Astrocyte of the spinal cord (primary cell): ENCODE results near the gene CDHR2.

Source experiments
- DNase-seq: peaks from one replicate; pipeline ENCODE4 v3.0.0; 2011; ENCODE audit warnings: low read depth, low spot score
- H3K4me3 ChIP-seq: 2 replicates; pipeline ENCODE4 v1.5.1; 2011; ENCODE audit warnings: low read depth, mild to moderate bottlenecking, low read length, moderate library complexity
- CTCF ChIP-seq: IDR thresholded peaks from 2 replicates; pipeline ENCODE4 v1.5.1; 2012; ENCODE audit warnings: low read depth, mild to moderate bottlenecking, low read length, inconsistent platforms
- in situ Hi-C: cut with HindIII; loops from 2 replicates; pipeline ENCODE4 v1.10.0; 2017; ENCODE audit warnings: low sequenced_read_pairs

The CDHR2 gene

GRCh38 chr5:176521699-176522263 is 27.4 kb upstream of the CDHR2 start:
- in situ Hi-C loops, result no loop called here
- no peak overlapping the region for H3K4me3 ChIP-seq
- DNase-seq, result no peak
- TF ChIP-seq CTCF, result no peak

GRCh38 chr5:176524138-176524537 is 25.0 kb upstream of the CDHR2 start:
- no peak for TF ChIP-seq CTCF
- in situ Hi-C loops, result no loop called here
- no peak for DNase-seq
- no peak overlapping the region for H3K4me3 ChIP-seq

DNA sequence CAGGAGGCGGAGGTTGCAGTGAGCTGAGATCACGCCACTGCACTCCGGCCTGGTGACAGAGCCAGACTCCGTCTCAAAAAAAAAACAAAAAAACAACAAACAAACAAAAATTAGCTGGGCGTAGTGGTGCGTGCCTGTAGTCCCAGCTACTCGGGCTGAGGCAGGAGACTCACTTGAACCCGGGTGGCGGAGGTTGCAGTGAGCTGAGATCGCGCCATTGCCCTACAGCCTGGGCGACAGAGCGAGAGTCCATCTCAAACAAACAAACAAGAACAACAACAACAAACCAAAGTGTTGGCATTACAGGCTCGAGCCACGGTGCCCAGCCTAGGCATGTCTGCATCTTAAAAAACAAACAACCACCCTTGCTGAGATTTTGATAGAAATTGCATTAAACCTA is 24.2 kb upstream of the CDHR2 start:
- no peak overlapping the region for H3K4me3 ChIP-seq
- no peak for TF ChIP-seq CTCF
- in situ Hi-C loops, result no loop called here
- no peak for DNase-seq

- in situ Hi-C loops, result no loop called here
- no peak for DNase-seq
- TF ChIP-seq CTCF, result no peak
- H3K4me3 ChIP-seq, result no peak overlapping the region
Observed at GRCh38 chr5:176525677-176526076, 23.5 kb upstream of the CDHR2 start.

- H3K4me3 ChIP-seq, result no peak overlapping the region
- DNase-seq, result no peak
- TF ChIP-seq CTCF, result no peak
- in situ Hi-C loops, result no loop called here
Observed at GRCh38 chr5:176526462-176526861, 22.7 kb upstream of the CDHR2 start.

GRCh38 chr5:176527246-176528222 is 21.6 kb upstream of the CDHR2 start:
- H3K4me3 ChIP-seq, result no peak overlapping the region
- in situ Hi-C loops, result no loop called here
- TF ChIP-seq CTCF, result no peak
- DNase-seq, result no peak
